HFFc6 (cell line): ENCODE measurements around the gene ADI1. TPM values are rescaled to one million over a fixed set of nuclear protein-coding genes. Genes with fewer than 3 reads are reported as not detected.
"Not testable (repeated sequence)": the region's sequence is repeated elsewhere in the genome, so short reads cannot be mapped to it uniquely, and the experiment has no call there.

Source experiments
- DNase-seq: peaks from one replicate; pipeline ENCODE4 v3.0.0-alpha.2; 2018
- H3K27ac Mint-ChIP-seq: 2 replicates; pipeline ENCODE4 v1.8.0; 2020; ENCODE audit warnings: mild to moderate bottlenecking, mixed read lengths
- H3K27me3 Mint-ChIP-seq: 2 replicates; pipeline ENCODE4 v1.8.0; 2021; ENCODE audit warnings: mild to moderate bottlenecking, moderate library complexity, mixed read lengths; ENCODE audit not compliant: insufficient read depth
- H3K36me3 Mint-ChIP-seq: 2 replicates; pipeline ENCODE4 v1.8.0; 2021; ENCODE audit warnings: low read depth, mixed read lengths
- H3K4me1 Mint-ChIP-seq: 2 replicates; pipeline ENCODE4 v1.8.0; 2020; ENCODE audit warnings: low read depth, mixed read lengths
- H3K4me3 Mint-ChIP-seq: 2 replicates; pipeline ENCODE4 v1.8.0; 2020; ENCODE audit warnings: mild to moderate bottlenecking, moderate library complexity, mixed read lengths
- H3K9me3 Mint-ChIP-seq: 2 replicates; pipeline ENCODE4 v1.8.0; 2020; ENCODE audit warnings: mild to moderate bottlenecking, mixed read lengths
- CTCF ChIP-seq: fragments of 200-600 bp; sonication (generic); IDR thresholded peaks from 2 replicates; pipeline ENCODE4 v1.5.0; 2021; ENCODE audit warnings: antibody characterized with exemption, mild to moderate bottlenecking
- total RNA-seq, 6 experiments: library from RNA; stranded (reverse); fragmentation: NEBNext Ultra II Directional; extraction: Animal tissue kit (Norgen Biotek cat#: 25700); gene quantifications; 2 replicates in 1 of 6; 3 replicates in 5 of 6; pipeline ENCODE4 v1.2.3, GENCODE V29; 2021

ADI1 gene
- total RNA-seq, 6 experiments from 2014 or later, result 66.6 to 94.2 (median 75.5) TPM

- Mint-ChIP-seq H3K36me3 (peaks cover 23% of the 10 kb centered on the region), H3K4me1 (peaks cover 11% of the 10 kb centered on the region; the same call in 1 of the 2 replicates), H3K9me3 (no peaks in the 10 kb centered on the region), H3K27me3 (no peaks in the 10 kb centered on the region; the same call in none of the 2 replicates), H3K27ac (no peak overlapping the region), H3K4me3 (no peak overlapping the region)
- no peak for DNase-seq
- TF ChIP-seq CTCF, result no peak
Observed at GRCh38 chr2:3494984-3495666, 24.2 kb downstream of the ADI1 start.

- H3K27ac Mint-ChIP-seq, result no peak overlapping the region; the same call in 1 of the 2 replicates
- peaks cover 12% of the 10 kb centered on the region for H3K36me3 Mint-ChIP-seq
- DNase-seq, result no peak
- peaks cover 2% of the 10 kb centered on the region for H3K27me3 Mint-ChIP-seq
- no peak for TF ChIP-seq CTCF
- H3K4me3 Mint-ChIP-seq, result no peak overlapping the region; the same call in 1 of the 2 replicates
- H3K9me3 Mint-ChIP-seq, result no peaks in the 10 kb centered on the region
- H3K4me1 Mint-ChIP-seq, result peaks cover 11% of the 10 kb centered on the region; the same call in 1 of the 2 replicates
Observed at GRCh38 chr2:3493615-3494007, 25.7 kb downstream of the ADI1 start.

- H3K36me3 Mint-ChIP-seq, result peaks cover 8% of the 10 kb centered on the region
- DNase-seq, result peak; percentile 4
- TF ChIP-seq CTCF, result no peak
- peaks cover 4% of the 10 kb centered on the region for H3K27me3 Mint-ChIP-seq
- peaks cover 11% of the 10 kb centered on the region; the same call in 1 of the 2 replicates for H3K4me1 Mint-ChIP-seq
- peak overlapping the region; percentile 62; the same call in 1 of the 2 replicates for H3K4me3 Mint-ChIP-seq
- H3K9me3 Mint-ChIP-seq, result no peaks in the 10 kb centered on the region
- peak overlapping the region; percentile 75; the same call in 1 of the 2 replicates for H3K27ac Mint-ChIP-seq
Observed at GRCh38 chr2:3492951-3493614, 26.2 kb downstream of the ADI1 start.

GRCh38 chr2:3492475-3492787, 26.9 kb downstream of the ADI1 start:
- H3K4me3 Mint-ChIP-seq, H3K9me3 Mint-ChIP-seq, H3K27me3 Mint-ChIP-seq, DNase-seq, H3K36me3 Mint-ChIP-seq: not testable (repeated sequence)
- peak overlapping the region; percentile 75; the same call in 1 of the 2 replicates for H3K27ac Mint-ChIP-seq
- H3K4me1 Mint-ChIP-seq, result peaks cover 11% of the 10 kb centered on the region; the same call in 1 of the 2 replicates

- H3K4me1 Mint-ChIP-seq, result peaks cover 11% of the 10 kb centered on the region; the same call in 1 of the 2 replicates
- TF ChIP-seq CTCF, result no peak
- no peaks in the 10 kb centered on the region for H3K9me3 Mint-ChIP-seq
- H3K4me3 Mint-ChIP-seq, result no peak overlapping the region
- H3K36me3 Mint-ChIP-seq, result peaks cover 3% of the 10 kb centered on the region
- DNase-seq, result no peak
- peaks cover 4% of the 10 kb centered on the region for H3K27me3 Mint-ChIP-seq
- no peak overlapping the region for H3K27ac Mint-ChIP-seq
Observed at GRCh38 chr2:3491716-3492474, 27.4 kb downstream of the ADI1 start.
